GM19438 (cell line): ENCODE results near the gene SYF2.

Experiments
- ATAC-seq: cut with Tn5 transposase; IDR thresholded peaks from one replicate; pipeline ENCODE4 v1.9.1; 2021; ENCODE audit warnings: low read depth; ENCODE audit not compliant: unreplicated experiment

The SYF2 gene

DNA sequence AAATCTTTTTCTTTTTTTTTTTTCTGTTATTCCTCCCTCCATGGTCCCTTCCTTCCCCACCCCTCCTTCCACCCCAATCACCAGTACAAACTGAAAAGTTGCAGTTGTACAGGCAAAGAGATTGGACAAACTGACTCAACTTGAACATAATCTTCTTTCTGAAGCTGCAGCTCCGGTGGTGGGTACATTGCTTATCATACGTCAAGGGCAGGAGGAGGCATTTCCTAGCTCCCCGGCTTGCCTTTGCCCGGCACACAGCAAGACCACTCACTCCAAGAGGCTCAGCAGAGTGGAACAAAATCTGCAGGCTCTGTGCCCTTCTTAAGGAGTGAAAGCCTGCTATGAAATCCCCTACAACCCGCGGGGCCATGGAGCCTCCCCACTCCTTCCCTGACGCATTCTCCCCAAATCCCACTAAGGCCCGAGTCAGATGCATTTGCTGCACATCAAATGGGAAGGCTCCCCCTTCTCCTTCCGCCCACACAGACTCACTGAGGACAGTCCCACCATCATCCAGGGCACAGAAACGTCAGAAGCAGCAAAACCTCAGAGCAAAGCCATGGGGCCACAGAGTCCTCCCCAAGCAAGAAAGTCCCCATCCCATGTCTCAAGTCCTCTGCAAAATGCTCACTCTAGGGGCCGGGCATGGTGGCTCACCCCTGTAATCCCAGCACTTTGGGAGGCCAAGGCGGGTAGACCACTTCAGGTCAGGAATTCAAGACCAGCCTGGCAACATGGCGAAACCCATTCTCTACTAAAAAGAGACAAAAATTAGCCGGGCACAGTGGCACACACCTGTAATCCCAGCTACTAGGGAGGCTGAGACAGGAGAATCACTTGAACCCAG is 45.9 kb downstream of the SYF2 start:
- ATAC-seq = no peak

DNA sequence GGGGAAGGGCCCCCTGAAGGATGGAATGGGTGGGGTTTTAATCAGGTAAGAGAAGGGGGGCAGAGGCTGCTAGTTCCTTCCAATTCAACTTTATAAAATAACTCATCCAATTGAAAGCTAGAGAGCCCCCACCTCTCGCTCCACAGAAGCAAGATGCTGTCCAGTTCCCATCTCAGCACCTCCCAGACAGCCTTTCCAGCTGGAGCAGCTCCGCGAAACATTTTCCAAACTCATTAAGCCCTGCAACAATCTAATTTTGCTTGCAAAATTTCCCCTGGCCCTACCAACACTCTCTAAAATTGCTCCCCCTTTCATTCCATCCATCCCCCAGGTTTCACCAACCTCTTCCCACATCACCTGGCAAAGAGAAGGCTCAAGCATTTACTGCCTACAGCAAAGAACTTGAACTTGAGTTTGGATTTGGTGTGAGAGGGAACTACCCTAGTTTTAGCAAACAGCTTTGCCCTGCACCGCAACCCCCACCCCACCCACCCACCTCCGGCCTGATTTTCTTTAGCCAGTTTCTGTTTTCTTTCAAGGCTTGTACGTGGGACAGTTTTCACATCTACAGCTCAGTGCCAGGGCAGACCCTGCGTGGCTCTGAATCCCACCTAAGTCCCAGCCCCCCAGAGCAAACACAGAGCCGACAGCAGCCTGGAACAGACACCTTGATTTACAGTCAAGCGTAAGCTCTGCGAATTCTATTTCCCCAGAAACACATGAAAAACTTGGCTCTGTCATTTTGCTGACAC is 46.7 kb downstream of the SYF2 start:
- ATAC-seq = no peak

DNA sequence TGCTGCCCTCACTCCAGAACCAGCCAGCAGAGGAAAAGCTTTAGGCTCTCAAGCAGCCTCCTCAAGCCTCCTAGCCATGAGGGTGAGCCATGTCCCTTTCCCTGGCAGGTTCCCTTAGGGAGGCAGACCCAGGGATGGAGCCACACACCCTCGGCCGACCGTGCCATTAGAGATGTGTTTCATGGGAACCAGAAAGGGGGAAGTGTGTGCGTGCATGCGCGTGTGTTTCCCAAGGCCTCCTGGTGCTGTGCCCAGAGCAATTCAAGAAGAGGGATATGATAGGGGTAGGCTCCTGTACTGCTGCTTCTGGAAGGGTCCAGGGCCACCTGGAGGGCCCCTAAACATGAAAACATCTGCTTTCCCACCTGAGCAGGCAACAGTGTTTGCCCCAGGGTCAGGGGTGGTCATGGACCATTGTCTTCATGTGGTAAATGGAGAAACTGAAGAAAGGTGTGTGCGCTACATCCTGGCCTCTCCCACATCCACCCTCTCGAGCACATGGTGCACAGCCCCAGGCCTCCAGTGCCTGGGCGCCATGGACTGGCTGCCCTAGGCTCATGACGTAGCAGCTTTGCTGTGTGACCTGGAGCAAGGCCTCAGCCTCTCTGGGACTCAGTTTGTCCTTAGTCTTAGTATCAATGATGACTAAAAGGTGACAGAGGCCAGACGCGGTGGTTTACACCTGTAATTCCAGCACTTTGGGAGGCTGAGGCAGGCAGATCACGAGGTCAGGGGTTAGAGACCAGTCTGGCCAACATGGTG is 48.1 kb downstream of the SYF2 start:
- no peak for ATAC-seq

DNA sequence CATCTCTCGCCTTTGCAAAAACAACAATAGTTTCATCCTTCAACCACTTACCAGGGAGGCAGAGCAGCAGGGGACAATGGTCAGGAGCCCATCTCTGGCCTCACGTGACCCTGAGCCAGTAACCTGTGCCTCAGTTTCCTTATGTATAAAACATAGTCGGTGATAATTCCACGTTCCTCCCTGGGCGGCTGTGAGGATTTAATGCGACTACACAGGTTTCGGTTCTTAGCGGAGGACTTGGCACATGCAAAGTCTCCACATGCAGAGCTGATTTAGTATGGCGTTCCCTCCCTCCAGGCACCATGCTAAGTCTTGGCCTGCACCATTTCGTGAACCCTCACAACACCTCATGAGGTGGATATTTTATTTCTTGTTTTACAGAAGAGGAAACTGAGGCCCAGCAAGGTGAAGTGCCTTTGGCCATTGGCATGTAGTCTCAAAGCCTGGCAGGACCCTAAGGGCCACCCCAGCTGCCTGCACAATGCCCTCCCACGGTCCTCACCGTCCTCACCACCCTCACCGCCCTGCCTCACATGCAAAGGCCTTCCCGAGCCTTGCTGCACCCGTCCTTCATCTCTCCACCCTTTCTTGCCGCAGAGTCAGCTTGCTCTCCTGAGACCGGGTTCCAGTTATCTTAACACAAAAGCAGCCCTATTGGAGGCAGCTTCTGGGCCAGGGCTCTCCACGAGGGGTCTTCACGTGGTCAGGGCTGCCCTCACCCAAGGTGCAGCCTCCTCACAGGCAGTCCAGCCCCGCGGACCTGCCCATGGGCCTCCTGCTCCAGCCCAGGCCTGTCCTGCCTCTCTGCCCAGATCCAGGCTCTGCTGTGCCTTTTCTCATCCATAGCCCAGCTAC is 48.9 kb downstream of the SYF2 start:
- ATAC-seq = no peak

DNA sequence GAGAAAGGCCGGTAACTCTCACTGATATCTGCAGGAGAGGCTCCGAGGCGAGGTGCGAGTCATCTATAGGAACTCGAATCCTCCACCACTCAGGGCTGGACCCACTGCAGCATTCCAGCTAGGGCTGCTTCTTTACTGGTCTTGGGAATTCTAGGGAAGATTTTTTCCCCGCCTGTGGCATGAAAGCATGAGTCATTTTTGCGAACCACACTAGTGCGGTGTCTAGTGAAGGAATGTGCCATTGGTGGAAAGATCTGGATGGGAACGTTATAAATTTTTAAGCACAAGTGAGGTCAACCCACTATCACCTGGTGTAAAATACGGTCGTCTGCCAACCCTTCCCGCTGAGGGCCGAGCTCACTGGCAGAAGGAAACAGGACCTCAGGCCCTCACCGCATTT is 49.7 kb downstream of the SYF2 start:
- ATAC-seq = no peak

DNA sequence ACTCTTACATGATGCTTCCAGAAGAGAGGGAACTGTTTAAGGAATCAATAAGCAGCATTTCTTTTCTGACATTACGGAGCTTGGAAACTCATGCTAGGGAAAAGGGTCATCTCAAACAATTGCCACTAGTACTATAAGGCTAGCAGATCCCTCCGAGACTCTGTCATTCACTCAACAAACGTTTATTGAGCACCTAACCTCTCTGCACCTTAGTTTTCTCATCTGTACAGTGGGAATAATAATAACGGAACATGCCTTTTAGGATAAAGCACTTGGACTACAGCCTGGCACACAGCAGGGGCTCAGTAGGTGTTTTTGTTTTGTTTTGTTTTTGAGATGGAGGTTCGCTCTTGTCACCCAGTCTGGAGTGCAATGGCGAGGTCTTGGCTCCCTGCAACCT is 51.3 kb downstream of the SYF2 start:
- ATAC-seq = no peak

DNA sequence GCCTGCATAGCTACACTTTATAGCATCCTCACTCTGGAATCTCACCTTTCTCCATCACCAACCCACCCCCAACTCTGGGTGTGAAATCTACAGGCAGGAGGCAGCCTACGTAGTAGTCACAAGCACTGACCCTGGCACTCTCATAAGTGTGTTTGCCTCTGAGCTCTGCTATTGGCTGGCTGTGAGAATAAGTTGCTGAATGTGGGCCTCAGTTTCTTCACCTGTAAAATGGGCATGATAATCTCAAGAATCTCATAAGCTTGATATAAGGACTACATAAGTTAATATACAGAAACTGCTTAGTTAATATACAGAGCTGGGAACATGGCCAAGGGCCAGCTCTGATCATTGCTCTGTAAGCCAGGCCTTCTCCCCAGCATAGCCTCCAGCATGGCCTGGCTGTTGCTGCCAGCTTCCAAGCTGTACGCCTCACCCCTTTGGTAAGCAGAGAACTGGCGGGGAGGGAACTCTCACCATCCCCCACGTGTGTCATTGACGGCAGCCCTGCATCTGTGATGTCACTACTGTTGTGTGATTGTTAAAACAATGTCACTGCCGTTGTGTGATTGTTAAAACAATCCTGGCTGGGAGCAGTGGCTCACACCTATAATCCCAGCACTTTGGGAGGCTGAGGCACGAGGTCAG is 53.3 kb downstream of the SYF2 start:
- no peak for ATAC-seq

DNA sequence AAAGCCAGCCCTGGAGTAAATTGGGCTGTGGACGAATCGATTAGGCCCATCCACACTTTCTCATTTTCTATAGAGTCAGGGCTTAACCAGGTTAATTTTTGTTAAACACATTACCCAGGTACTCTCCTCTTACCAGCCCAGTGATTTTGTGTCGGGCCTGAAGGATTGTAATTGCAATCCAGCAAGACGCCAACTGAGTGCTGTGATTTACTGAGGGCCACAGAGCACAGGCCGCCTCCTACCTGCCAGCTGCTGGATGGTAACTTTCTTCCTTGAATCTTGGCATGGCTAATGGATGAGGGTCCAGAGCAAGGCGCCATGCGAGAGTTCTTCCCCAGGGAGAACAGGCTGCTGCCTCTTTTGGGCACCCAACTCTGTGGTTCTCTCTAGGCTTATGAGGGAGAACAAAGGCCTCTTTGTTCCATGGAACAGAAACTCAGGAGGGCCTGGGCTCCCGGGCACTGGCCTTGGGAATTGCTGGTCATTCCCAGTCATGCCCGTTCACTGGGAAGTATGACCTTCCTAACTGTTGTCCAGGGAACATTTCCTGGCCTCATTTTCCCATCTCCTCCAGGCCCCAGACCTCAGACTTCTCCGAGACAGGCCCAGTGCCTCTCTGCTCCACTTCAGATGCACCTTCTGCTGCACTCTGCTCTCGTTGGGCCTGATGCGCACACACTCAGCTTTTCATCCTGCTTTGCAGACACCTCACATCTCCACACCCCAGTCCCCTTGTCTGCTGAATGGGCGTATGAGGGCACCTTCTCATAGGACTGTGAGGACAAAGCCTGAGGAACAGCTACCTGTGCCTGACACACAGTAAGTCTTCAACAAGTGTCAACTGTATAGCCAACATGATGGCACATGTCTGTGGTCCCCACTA is 57.3 kb downstream of the SYF2 start:
- no peak for ATAC-seq

DNA sequence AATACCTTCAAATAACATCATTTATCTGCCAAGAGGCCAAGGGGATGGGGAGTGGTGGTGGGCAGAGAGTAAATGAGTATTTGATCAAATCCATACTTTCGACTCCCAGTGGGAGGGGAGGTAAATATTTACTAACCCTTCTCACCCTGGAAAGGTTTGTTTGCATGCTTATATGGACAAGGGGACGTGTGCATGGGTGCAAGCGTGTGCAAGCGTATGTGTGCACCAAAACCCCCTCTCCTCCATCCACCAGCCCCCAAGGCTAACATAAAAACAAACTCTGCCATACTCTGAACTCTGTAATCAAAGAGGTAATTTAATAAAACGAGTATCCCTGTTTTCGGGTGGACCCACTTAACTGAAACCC is 58.0 kb downstream of the SYF2 start:
- ATAC-seq = no peak

DNA sequence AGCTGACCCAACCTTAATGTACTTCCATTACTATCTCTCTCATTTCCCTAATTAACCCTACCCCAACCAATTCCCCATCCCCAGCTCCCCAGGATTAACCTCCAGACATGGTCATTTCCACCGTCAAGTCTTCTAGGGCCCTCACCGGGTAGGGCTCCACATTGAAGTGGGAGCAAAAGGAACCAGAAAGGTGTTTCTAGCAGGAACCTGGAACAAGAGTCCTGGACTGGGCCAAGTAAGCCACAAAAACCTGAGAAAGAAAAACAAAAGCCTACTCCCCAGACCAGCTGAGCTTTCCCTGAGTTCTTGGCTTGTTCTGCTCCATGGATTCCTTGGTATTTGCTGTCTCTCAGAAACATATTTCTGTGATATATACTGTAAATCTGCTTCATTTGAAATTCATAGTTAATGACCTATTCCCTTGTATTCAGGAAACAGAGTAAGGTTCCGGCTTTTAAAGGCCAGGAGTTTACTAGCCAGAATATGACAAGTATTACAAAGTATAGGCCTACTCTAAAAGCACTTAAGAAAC is 58.4 kb downstream of the SYF2 start:
- no peak for ATAC-seq
